Measurements from ENCODE around the gene PRR14. TPM values are rescaled to one million over a fixed set of nuclear protein-coding genes. Genes with fewer than 3 reads are reported as not detected.
"Not testable (repeated sequence)": the region's sequence is repeated elsewhere in the genome, so short reads cannot be mapped to it uniquely, and the experiment has no call there.

The PRR14 gene
- total RNA-seq, 1 donor from 2014 or later: 79.6 TPM

DNA sequence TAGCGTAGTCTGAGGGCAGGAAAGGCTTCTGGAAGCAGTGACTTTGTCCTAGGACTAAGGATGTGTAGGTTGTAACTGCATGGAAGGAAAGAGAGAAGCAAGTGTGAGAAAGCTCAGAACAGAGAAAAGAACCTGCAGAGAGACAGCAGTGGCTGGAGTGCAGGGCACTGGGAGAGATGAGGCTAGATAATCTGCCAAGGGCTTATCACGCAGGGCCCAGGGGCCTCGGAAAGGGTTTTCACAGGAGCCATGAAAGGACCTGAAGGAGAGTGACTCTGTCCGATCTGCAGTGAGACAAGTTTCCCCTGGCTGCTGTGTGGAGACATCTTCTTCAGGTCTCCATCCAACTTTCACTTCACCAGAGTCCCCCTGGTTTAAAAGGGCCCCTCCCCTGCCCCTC, 41.1 kb downstream of the PRR14 start:
- peaks cover 3% of the 10 kb centered on the region for H3K4me1 Mint-ChIP-seq (ENCODE audit: low read depth, unreplicated experiment)
- no peak for DNase-seq
- H3K9me3 Mint-ChIP-seq (ENCODE audit: unreplicated experiment): no peaks in the 10 kb centered on the region
- no peak overlapping the region for H3K27ac Mint-ChIP-seq (ENCODE audit: unreplicated experiment)
- H3K27me3 Mint-ChIP-seq (ENCODE audit: unreplicated experiment): peaks cover 17% of the 10 kb centered on the region
- H3K36me3 Mint-ChIP-seq (ENCODE audit: unreplicated experiment): no peaks in the 10 kb centered on the region
- no peak overlapping the region for H3K4me3 Mint-ChIP-seq (ENCODE audit: unreplicated experiment)
- TF ChIP-seq, protein P1, sequence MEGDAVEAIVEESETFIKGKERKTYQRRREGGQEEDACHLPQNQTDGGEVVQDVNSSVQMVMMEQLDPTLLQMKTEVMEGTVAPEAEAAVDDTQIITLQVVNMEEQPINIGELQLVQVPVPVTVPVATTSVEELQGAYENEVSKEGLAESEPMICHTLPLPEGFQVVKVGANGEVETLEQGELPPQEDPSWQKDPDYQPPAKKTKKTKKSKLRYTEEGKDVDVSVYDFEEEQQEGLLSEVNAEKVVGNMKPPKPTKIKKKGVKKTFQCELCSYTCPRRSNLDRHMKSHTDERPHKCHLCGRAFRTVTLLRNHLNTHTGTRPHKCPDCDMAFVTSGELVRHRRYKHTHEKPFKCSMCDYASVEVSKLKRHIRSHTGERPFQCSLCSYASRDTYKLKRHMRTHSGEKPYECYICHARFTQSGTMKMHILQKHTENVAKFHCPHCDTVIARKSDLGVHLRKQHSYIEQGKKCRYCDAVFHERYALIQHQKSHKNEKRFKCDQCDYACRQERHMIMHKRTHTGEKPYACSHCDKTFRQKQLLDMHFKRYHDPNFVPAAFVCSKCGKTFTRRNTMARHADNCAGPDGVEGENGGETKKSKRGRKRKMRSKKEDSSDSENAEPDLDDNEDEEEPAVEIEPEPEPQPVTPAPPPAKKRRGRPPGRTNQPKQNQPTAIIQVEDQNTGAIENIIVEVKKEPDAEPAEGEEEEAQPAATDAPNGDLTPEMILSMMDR (IDR thresholded peaks at IDR 0.05; ENCODE audit: partially characterized antibody, unreplicated experiment): no peak

DNA sequence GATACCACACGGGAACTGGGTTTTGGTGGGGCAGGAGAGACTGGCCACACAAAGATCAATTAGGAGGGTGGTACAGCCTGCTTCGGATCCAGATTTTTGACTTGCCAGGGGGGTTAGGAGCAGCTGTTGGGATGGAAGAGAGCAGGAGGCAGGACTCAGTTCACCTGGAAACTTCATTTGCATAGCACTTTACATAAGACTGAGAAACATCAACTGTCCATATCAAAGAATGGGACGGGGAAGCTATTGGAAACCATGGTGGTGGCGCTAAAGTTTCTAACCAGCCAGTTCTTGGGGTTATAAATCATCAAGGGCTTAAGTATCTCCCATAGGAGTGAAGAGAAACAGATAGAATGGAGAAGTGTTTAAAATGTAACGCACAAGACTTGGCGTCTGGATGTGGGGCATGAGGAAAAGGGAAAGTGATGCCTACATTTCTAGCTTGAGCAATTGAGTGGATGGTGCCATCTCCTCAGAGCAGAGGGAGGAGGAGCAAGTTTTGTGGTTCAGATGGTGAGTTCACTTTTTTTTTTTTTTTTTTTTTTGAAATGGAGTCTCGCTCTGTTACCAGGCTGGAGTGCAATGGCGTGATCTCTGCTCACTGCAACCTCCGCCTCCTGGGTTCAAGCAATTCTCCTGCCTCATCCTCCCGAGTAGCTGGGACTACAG, 41.8 kb downstream of the PRR14 start:
- H3K9me3 Mint-ChIP-seq (ENCODE audit: unreplicated experiment): no peaks in the 10 kb centered on the region
- DNase-seq: no peak
- H3K27me3 Mint-ChIP-seq (ENCODE audit: unreplicated experiment): peaks cover 17% of the 10 kb centered on the region
- TF ChIP-seq, protein P1 (IDR thresholded peaks at IDR 0.05; ENCODE audit: partially characterized antibody, unreplicated experiment): no peak
- H3K27ac Mint-ChIP-seq (ENCODE audit: unreplicated experiment): no peak overlapping the region
- no peak overlapping the region for H3K4me3 Mint-ChIP-seq (ENCODE audit: unreplicated experiment)
- H3K4me1 Mint-ChIP-seq (ENCODE audit: low read depth, unreplicated experiment): peaks cover 3% of the 10 kb centered on the region
- no peaks in the 10 kb centered on the region for H3K36me3 Mint-ChIP-seq (ENCODE audit: unreplicated experiment)

DNA sequence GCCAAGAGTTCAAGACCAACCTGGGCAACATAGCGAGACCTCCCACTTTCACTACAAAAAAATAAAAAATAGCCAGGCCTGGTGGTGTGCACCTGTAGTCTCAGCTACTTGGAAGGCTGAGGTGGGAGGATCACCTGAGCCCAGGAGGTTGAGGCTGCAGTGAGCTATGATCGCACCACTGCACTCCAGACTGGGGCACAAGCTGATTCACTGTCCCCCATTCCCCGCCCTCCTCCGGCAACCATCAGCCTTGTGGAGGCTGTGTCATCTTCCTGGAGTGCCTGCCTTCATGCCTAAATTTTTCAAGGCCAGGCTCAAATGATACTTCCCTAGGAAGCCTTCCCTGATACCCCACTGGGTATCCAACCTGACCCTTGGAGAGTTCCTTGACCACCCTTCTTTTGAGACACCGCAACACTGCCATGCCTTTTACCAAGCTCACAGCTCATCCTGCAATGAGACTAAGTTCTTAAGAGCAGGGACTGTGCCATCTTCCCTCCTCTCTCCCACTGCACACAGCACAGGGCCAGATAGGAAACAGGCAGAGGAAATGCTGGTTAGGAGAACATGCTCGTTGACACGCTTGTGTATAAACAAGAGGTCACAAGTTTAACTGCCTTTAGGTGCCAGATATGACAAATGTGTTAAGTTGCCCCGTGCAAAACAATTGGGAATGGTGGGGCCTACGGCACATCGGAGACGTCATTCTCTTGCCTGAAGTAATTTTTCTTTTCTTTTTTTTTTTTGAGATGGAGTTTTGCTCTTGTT, 44.4 kb downstream of the PRR14 start:
- H3K27me3 Mint-ChIP-seq (ENCODE audit: unreplicated experiment): peaks cover 21% of the 10 kb centered on the region
- TF ChIP-seq, protein P1 (IDR thresholded peaks at IDR 0.05; ENCODE audit: partially characterized antibody, unreplicated experiment): no peak
- H3K4me1 Mint-ChIP-seq (ENCODE audit: low read depth, unreplicated experiment): peaks cover 9% of the 10 kb centered on the region
- DNase-seq: no peak
- peaks cover 11% of the 10 kb centered on the region for H3K9me3 Mint-ChIP-seq (ENCODE audit: unreplicated experiment)
- H3K4me3 Mint-ChIP-seq (ENCODE audit: unreplicated experiment): no peak overlapping the region
- H3K27ac Mint-ChIP-seq (ENCODE audit: unreplicated experiment): peak overlapping the region; percentile 11
- no peaks in the 10 kb centered on the region for H3K36me3 Mint-ChIP-seq (ENCODE audit: unreplicated experiment)

DNA sequence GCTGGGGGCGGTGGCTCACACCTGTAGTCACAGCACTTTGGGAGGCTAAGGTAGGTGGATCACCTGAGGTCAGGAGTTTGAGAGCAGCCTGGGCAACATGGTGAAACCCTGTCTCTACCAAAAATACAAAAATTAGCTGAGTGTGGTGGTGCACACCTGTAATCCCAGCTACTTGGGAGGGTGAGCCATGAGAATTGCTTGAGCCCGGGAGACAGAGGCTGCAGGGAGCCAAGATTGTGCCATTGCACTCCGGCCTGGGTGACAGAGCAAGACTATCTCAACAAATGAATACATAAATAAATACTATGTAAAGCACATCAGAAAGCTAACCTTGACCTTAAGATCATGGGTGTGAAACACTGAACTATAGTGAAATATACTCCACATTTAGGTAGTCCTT, 45.9 kb downstream of the PRR14 start:
- H3K27ac Mint-ChIP-seq (ENCODE audit: unreplicated experiment); H3K4me1 Mint-ChIP-seq (ENCODE audit: low read depth, unreplicated experiment); H3K4me3 Mint-ChIP-seq (ENCODE audit: unreplicated experiment); H3K36me3 Mint-ChIP-seq (ENCODE audit: unreplicated experiment); DNase-seq: not testable (repeated sequence)
- H3K27me3 Mint-ChIP-seq (ENCODE audit: unreplicated experiment): peaks cover 21% of the 10 kb centered on the region
- H3K9me3 Mint-ChIP-seq (ENCODE audit: unreplicated experiment): peaks cover 11% of the 10 kb centered on the region

DNA sequence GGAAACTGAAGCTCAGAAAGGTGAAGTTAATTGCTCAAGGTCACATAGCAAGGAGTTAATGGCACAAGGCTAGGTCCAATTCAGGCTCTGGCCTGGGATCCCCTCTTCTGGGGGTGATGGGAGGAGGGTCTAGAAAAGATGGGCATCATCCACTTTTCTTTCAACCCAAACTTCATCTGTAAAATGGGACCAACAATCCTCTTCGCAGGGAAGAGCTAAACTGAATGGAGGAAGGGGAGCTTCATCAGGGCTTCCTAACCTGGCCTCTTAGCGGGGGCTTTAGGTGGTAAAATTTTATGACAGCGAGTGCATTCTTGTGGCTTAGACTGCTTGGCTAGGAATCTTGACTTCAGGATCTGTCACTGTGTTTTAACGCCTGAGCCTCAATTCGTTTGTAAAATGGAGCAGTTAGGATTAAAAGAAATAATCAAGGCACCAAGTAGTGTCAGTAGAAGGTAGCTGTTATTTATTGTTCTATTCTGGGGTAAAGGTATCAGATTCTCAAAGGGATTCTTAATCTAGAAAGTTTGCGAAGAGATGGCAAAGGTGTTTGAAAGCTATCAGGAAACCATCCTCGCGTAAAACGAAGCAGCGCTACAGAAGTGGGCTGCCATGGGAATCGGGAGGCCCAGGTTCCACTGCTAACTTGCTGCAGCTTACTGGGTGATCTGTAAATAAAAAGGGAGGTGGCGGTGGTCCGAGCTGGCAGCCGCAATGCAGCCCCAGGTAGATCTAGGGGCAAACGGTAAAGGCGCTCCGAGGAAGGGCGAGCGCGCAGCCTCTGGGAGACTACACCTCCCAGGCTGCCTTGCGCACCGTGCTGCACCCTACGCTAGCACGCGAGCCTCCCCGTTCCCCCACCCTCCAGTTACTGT, 46.7 kb downstream of the PRR14 start:
- DNase-seq: no peak
- peaks cover 18% of the 10 kb centered on the region for H3K27me3 Mint-ChIP-seq (ENCODE audit: unreplicated experiment)
- peak overlapping the region; percentile 90 for H3K4me3 Mint-ChIP-seq (ENCODE audit: unreplicated experiment)
- peaks cover 11% of the 10 kb centered on the region for H3K9me3 Mint-ChIP-seq (ENCODE audit: unreplicated experiment)
- H3K27ac Mint-ChIP-seq (ENCODE audit: unreplicated experiment): peak overlapping the region; percentile 98
- peaks cover 6% of the 10 kb centered on the region for H3K4me1 Mint-ChIP-seq (ENCODE audit: low read depth, unreplicated experiment)
- no peaks in the 10 kb centered on the region for H3K36me3 Mint-ChIP-seq (ENCODE audit: unreplicated experiment)
- TF ChIP-seq, protein P1 (IDR thresholded peaks at IDR 0.05; ENCODE audit: partially characterized antibody, unreplicated experiment): no peak

All from glutamatergic neuron (in vitro differentiated cells).